IMR-90 (cell line): ENCODE data around the gene SSR1. TPM values are rescaled to one million over a fixed set of nuclear protein-coding genes. Genes with fewer than 3 reads are reported as not detected.
A peak's percentile ranks its signal among the peaks of the same experiment; 100 is the strongest.

Source experiments
- ATAC-seq: fragments of 200-7000 bp; cut with Tn5 transposase; 2 replicates; pipeline ENCODE4 v1.9.1; 2020; ENCODE audit warnings: low read depth, mild to moderate bottlenecking, moderate library complexity
- BruUV-seq: library from RNA; stranded (reverse); fragments of 400-500 nt; replicated peaks from 2 replicates; lab custom pipeline; 2021; lab: Mats Ljungman, UMichigan
- CTCF ChIA-PET: fragments of 300-600 bp; formaldehyde crosslinking; extraction: SDS; loops from one replicate; lab custom pipeline; 2021; ENCODE audit warnings: antibody characterized with exemption; lab: Yijun Ruan, JAX
- POLR2A ChIA-PET: fragments of 300-600 bp; sonication (Branson Sonifier 250); formaldehyde crosslinking; loops from one replicate; lab custom pipeline; 2022; ENCODE audit warnings: antibody characterized with exemption; ENCODE audit not compliant: unreplicated experiment; lab: Charles Lee
- DNase-seq: peaks from one replicate; pipeline ENCODE4 v3.0.0; 2013
- H2AFZ ChIP-seq: replicated peaks from 2 replicates; pipeline ENCODE3; 2013; ENCODE audit warnings: low read length, mild to moderate bottlenecking; ENCODE audit not compliant: poor library complexity
- H2AK5ac ChIP-seq: 2 replicates; pipeline ENCODE4 v1.6.1; 2013; ENCODE audit warnings: low read depth, low read length, inconsistent platforms
- H2AK9ac ChIP-seq: replicated peaks from 2 replicates; pipeline ENCODE3; 2013; ENCODE audit warnings: mild to moderate bottlenecking, low read depth, low read length, moderate library complexity; ENCODE audit not compliant: poor library complexity
- H2BK120ac ChIP-seq: 2 replicates; pipeline ENCODE4 v1.6.1; 2013; ENCODE audit warnings: low read depth, low read length, inconsistent platforms
- H2BK15ac ChIP-seq: 3 replicates; pipeline ENCODE4 v1.6.1; 2013; ENCODE audit warnings: low read depth, low read length, inconsistent platforms
- H2BK20ac ChIP-seq: 2 replicates; pipeline ENCODE4 v1.6.1; 2013; ENCODE audit warnings: low read depth, mild to moderate bottlenecking, inconsistent platforms, low read length, moderate library complexity
- H2BK5ac ChIP-seq: 2 replicates; pipeline ENCODE4 v1.6.1; 2013; ENCODE audit warnings: mild to moderate bottlenecking, low read depth, low read length, inconsistent platforms; ENCODE audit not compliant: poor library complexity, severe bottlenecking
- H3K14ac ChIP-seq: replicated peaks from 2 replicates; pipeline ENCODE4 v1.6.1; 2013; ENCODE audit warnings: low read depth, low read length, inconsistent platforms
- H3K18ac ChIP-seq: 2 replicates; pipeline ENCODE4 v1.6.1; 2013; ENCODE audit warnings: low read depth, low read length, control low read depth
- H3K23ac ChIP-seq: 2 replicates; pipeline ENCODE4 v1.6.1; 2013; ENCODE audit warnings: low read depth, low read length, inconsistent platforms
- H3K27ac ChIP-seq: 2 replicates; pipeline ENCODE4 v1.5.1; 2013; ENCODE audit warnings: mild to moderate bottlenecking, control low read depth, low read length; ENCODE audit not compliant: insufficient read depth
- H3K27me3 ChIP-seq: 2 replicates; pipeline ENCODE4 v1.6.1; 2013; ENCODE audit warnings: low read length; ENCODE audit not compliant: control insufficient read depth, insufficient read depth
- H3K36me3 ChIP-seq: 2 replicates; pipeline ENCODE4 v1.6.1; 2013; ENCODE audit warnings: low read length, mixed read lengths; ENCODE audit not compliant: control insufficient read depth, insufficient read depth
- H3K4ac ChIP-seq: 2 replicates; pipeline ENCODE4 v1.6.1; 2013; ENCODE audit warnings: low read depth, low read length, inconsistent platforms
- H3K4me1 ChIP-seq: 2 replicates; pipeline ENCODE4 v1.6.1; 2013; ENCODE audit warnings: low read length, mixed read lengths; ENCODE audit not compliant: control insufficient read depth, insufficient read depth
- H3K4me2 ChIP-seq: 2 replicates; pipeline ENCODE4 v1.6.1; 2013; ENCODE audit warnings: low read depth, mild to moderate bottlenecking, control low read depth, low read length, moderate library complexity
- H3K4me3 ChIP-seq: 2 replicates; pipeline ENCODE4 v1.5.1; 2013; ENCODE audit warnings: low read depth, mild to moderate bottlenecking, control low read depth, low read length, moderate library complexity; ENCODE audit not compliant: insufficient read depth
- H3K56ac ChIP-seq: 2 replicates; pipeline ENCODE4 v1.6.1; 2013; ENCODE audit warnings: low read length, inconsistent platforms; ENCODE audit not compliant: insufficient read depth; ENCODE audit errors: extremely low read depth
- H3K79me1 ChIP-seq, 2 experiments: 2 replicates each; pipeline ENCODE4 v1.6.1; 2013; ENCODE audit warnings: low read length in 2 of 2, inconsistent platforms in 1 of 2, low read depth in 1 of 2
- H3K9ac ChIP-seq: 2 replicates; pipeline ENCODE4 v1.6.1; 2013; ENCODE audit warnings: low read depth, low read length, control low read depth
- H3K9me1 ChIP-seq: 2 replicates; pipeline ENCODE4 v1.6.1; 2013; ENCODE audit warnings: low read length, inconsistent platforms; ENCODE audit not compliant: insufficient read depth
- H3K9me3 ChIP-seq: 2 replicates; pipeline ENCODE4 v1.6.1; 2013; ENCODE audit warnings: low read length; ENCODE audit not compliant: control insufficient read depth, insufficient read depth
- H4K20me1 ChIP-seq: 2 replicates; pipeline ENCODE4 v1.6.1; 2013; ENCODE audit warnings: low read length, inconsistent platforms; ENCODE audit not compliant: insufficient read depth
- H4K5ac ChIP-seq: 2 replicates; pipeline ENCODE4 v1.6.1; 2013; ENCODE audit warnings: mild to moderate bottlenecking, low read depth, low read length, control low read depth
- H4K8ac ChIP-seq, 2 experiments: 2 replicates each; pipeline ENCODE4 v1.6.1; 2013; ENCODE audit warnings: low read depth in 2 of 2, low read length in 2 of 2, control low read depth in 1 of 2, inconsistent platforms in 1 of 2
- H4K91ac ChIP-seq: 2 replicates; pipeline ENCODE4 v1.6.1; 2013; ENCODE audit warnings: low read depth, low read length, inconsistent platforms; ENCODE audit not compliant: insufficient read depth
- MAFK ChIP-seq: IDR thresholded peaks from 2 replicates; pipeline ENCODE4 v1.6.1; 2012; ENCODE audit warnings: low read depth, low read length, improper control_type of control experiment
- MAZ ChIP-seq: IDR thresholded peaks from 2 replicates; pipeline ENCODE4 v1.6.1; 2012; ENCODE audit warnings: low read depth, mild to moderate bottlenecking, low read length, improper control_type of control experiment, moderate library complexity, borderline replicate concordance
- RCOR1 ChIP-seq: IDR thresholded peaks from 2 replicates; pipeline ENCODE4 v1.6.1; 2012; ENCODE audit warnings: mild to moderate bottlenecking, low read length, improper control_type of control experiment; ENCODE audit not compliant: insufficient replicate concordance
- WGBS, 2 experiments: methylation state at CpG; one replicate each; pipeline versions ENCODE4 v1.1.5 to v1.1.7; 2013; ENCODE audit warnings: missing lambda C conversion rate in 2 of 2; ENCODE audit not compliant: insufficient read length in 1 of 2; ENCODE audit errors: extremely low coverage in 2 of 2; 5-methylcytosine and 5-hydroxymethylcytosine counted together
- dilution Hi-C: fragments of 300-500 bp; cut with HindIII; formaldehyde crosslinking; loops from one replicate; pipeline ENCODE4 v1.14.3; 2018; ENCODE audit warnings: low sequenced_read_pairs; ENCODE audit not compliant: unreplicated experiment
- in situ Hi-C: fragments of 300-500 bp; cut with MboI; formaldehyde crosslinking; loops from 3 replicates; pipeline ENCODE4 v1.14.3; 2019; ENCODE audit warnings: low sequenced_read_pairs, inconsistent platforms, mixed read lengths
- intact Hi-C: fragments of 100-400 bp; cut with micrococcal nuclease; formaldehyde crosslinking; loops from 2 replicates; pipeline ENCODE4 v1.10.0; 2022
- polyA plus RNA-seq, 3 experiments: library from polyadenylated mRNA; depleted of rRNA; stranded (reverse); fragments of >200 nt; gene quantifications; 2 replicates each; pipeline ENCODE4 v1.2.3, GENCODE V29; 2012; ENCODE audit warnings: low replicate concordance in 1 of 3
- total RNA-seq: library from RNA; depleted of rRNA; stranded (reverse); fragments of >200 nt; gene quantifications from 2 replicates; pipeline ENCODE4 v1.2.3, GENCODE V29; 2012
- TF ChIP-seq, protein P1 (sequence below): fragments of 150-350 bp; IDR thresholded peaks from 2 replicates; pipeline ENCODE4 v1.6.1; 2017; ENCODE audit warnings: mild to moderate bottlenecking, antibody characterized with exemption, low read length, low read depth

SSR1 gene
- total and polyA plus RNA-seq, 2 of the 4 experiments (the other 2 are of a cell fraction) = 110 to 120 TPM

DNA sequence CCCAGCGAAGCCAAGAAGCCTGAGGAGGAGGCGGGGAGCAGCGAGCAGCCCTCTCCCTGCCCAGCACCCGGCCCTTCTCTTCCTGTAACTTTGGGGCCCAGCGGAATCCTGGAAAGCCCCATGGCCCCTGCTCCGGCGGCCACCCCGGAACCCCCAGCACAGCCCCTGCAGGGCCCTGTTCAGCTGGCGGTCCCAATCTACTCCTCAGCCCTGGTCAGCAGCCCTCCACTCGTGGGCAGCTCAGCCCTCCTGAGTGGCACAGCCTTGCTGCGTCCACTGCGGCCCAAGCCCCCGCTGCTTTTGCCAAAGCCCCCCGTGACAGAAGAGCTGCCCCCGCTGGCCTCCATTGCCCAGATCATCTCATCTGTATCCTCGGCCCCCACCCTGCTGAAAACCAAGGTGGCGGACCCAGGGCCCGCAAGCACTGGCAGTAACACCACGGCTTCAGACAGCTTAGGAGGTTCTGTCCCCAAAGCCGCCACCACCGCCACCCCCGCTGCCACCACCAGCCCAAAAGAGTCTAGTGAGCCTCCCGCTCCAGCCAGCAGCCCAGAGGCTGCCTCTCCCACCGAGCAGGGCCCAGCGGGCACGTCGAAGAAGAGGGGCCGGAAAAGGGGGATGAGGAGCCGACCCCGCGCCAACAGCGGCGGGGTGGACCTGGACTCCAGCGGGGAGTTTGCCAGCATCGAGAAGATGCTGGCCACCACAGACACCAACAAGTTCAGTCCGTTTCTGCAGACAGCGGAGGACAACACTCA, 81.9 kb downstream of the SSR1 start:
- ChIA-PET POLR2A (no interaction called here), CTCF (no interaction called here)
- Histone ChIP-seq H3K79me1 (peaks cover 41 to 46% of the 10 kb centered on the region in 2 experiments), H3K23ac (no peak overlapping the region), H4K5ac (no peak overlapping the region), H3K9me3 (no peaks in the 10 kb centered on the region), H4K8ac (no peak overlapping the region), H2AK9ac (no peak overlapping the region), H4K20me1 (peaks cover 17% of the 10 kb centered on the region; the same call in 1 of the 2 replicates), H3K27me3 (no peaks in the 10 kb centered on the region), H3K18ac (no peak overlapping the region), H3K36me3 (peaks cover 59% of the 10 kb centered on the region), H2BK5ac (no peak overlapping the region), H2AFZ (no peak overlapping the region), H2BK20ac (no peak overlapping the region), H3K9ac (no peak overlapping the region), H3K4ac (no peak overlapping the region), H3K4me1 (peaks cover 5% of the 10 kb centered on the region; the same call in 1 of the 2 replicates), H2BK120ac (no peak overlapping the region), H3K14ac (no peak overlapping the region), H2AK5ac (no peak overlapping the region), H3K9me1 (peaks cover 13% of the 10 kb centered on the region), H3K56ac (no peak overlapping the region), H2BK15ac (no peak overlapping the region), H3K4me3 (no peak overlapping the region), H3K4me2 (no peak overlapping the region), H3K27ac (no peak overlapping the region), H4K91ac (no peak overlapping the region)
- intact Hi-C loops = no loop called here
- in situ Hi-C loops = no loop called here
- dilution Hi-C loops = no loop called here
- 96% methylated on average over 13 of the region's 37 CpGs; no CpG with 5 or more reads in 1 of the 2 experiments for WGBS, 2 experiments
- DNase-seq (no peak), ATAC-seq (no peak)
- TSS peak; percentile 32 for BruUV-seq
- no peak for TF ChIP-seq MAFK
- TF ChIP-seq, protein P1, sequence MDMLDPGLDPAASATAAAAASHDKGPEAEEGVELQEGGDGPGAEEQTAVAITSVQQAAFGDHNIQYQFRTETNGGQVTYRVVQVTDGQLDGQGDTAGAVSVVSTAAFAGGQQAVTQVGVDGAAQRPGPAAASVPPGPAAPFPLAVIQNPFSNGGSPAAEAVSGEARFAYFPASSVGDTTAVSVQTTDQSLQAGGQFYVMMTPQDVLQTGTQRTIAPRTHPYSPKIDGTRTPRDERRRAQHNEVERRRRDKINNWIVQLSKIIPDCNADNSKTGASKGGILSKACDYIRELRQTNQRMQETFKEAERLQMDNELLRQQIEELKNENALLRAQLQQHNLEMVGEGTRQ = no peak
- no peak for TF ChIP-seq RCOR1
- no peak for TF ChIP-seq MAZ
